ENCODE measurements around the gene RGS8. TPM values are rescaled to one million over a fixed set of nuclear protein-coding genes. Genes with fewer than 3 reads are reported as not detected.

RGS8 gene, protein sequence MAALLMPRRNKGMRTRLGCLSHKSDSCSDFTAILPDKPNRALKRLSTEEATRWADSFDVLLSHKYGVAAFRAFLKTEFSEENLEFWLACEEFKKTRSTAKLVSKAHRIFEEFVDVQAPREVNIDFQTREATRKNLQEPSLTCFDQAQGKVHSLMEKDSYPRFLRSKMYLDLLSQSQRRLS
- total RNA-seq = not detected

GRCh38 chr1:182684116-182684828 is at the start of gene RGS8:
TSS of gene RGS8 (minus strand) at chr1:182684587. CDS start at chr1:182669649, 14,938 bp downstream.
- no peaks in the 10 kb centered on the region for H3K9me3 ChIP-seq
- 80% methylated on average over 13 of the region's 19 CpGs for whole genome bisulfite sequencing
- H3K27ac ChIP-seq = no peak within 1 kb of the TSS
- no peak for DNase-seq (ENCODE audit: low spot score in 2 of 2)
- peaks cover 20% of the 10 kb centered on the region for H3K4me1 ChIP-seq
- H3K36me3 ChIP-seq = no peaks in the 10 kb centered on the region
- no peak within 1 kb of the TSS for H3K4me3 ChIP-seq
- TF ChIP-seq EP300 (IDR thresholded peaks at IDR 0.05) = no peak
- TF ChIP-seq POLR2A (IDR thresholded peaks at IDR 0.05) = no peak
- no peak for TF ChIP-seq CTCF (IDR thresholded peaks at IDR 0.05)
- no peak for TF ChIP-seq POLR2AphosphoS5 (IDR thresholded peaks at IDR 0.05)
- peaks cover 7% of the 10 kb centered on the region for H3K27me3 ChIP-seq

GRCh38 chr1:182731852-182732575 is 47.6 kb upstream of the RGS8 start:
- H3K27ac ChIP-seq = no peak overlapping the region
- H3K4me1 ChIP-seq = no peaks in the 10 kb centered on the region
- no peak for DNase-seq (ENCODE audit: low spot score in 2 of 2)
- H3K9me3 ChIP-seq = no peaks in the 10 kb centered on the region
- 80% methylated on average over 4 of the region's 4 CpGs for WGBS
- H3K27me3 ChIP-seq = no peaks in the 10 kb centered on the region
- no peaks in the 10 kb centered on the region for H3K36me3 ChIP-seq
- H3K4me3 ChIP-seq = no peak overlapping the region
- TF ChIP-seq CTCF (IDR thresholded peaks at IDR 0.05) (no peak), POLR2AphosphoS5 (IDR thresholded peaks at IDR 0.05) (no peak), POLR2A (IDR thresholded peaks at IDR 0.05) (no peak), EP300 (IDR thresholded peaks at IDR 0.05) (no peak)

DNA sequence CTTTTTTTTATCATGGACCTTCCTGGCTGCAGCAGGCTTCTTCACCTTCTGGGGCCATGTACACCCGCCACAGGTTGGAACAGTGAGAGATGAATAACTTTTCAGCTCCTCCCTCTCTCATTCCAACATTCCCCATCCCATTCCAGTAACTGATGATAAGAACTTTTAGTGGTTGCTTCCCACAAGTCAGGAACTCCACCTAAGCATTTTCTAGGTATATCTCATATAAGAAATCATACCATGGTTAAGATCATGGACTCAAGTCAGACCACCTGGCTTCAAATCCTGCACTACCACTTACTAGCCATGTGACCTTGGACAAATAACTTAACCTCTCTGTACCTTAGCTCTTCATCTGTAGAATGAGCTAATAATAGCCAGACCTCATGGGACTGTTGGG is 42.5 kb upstream of the RGS8 start:
- H3K36me3 ChIP-seq = no peaks in the 10 kb centered on the region
- H3K27ac ChIP-seq = no peak overlapping the region
- no peak overlapping the region for H3K4me3 ChIP-seq
- TF ChIP-seq POLR2A (IDR thresholded peaks at IDR 0.05) (no peak), POLR2AphosphoS5 (IDR thresholded peaks at IDR 0.05) (no peak), EP300 (IDR thresholded peaks at IDR 0.05) (no peak), CTCF (IDR thresholded peaks at IDR 0.05) (no peak)
- DNase-seq (ENCODE audit: low spot score in 2 of 2) = no peak
- H3K27me3 ChIP-seq = no peaks in the 10 kb centered on the region
- no peaks in the 10 kb centered on the region for H3K4me1 ChIP-seq
- no peaks in the 10 kb centered on the region for H3K9me3 ChIP-seq
- WGBS = 100% methylated on average over 1 of the region's 1 CpG

DNA sequence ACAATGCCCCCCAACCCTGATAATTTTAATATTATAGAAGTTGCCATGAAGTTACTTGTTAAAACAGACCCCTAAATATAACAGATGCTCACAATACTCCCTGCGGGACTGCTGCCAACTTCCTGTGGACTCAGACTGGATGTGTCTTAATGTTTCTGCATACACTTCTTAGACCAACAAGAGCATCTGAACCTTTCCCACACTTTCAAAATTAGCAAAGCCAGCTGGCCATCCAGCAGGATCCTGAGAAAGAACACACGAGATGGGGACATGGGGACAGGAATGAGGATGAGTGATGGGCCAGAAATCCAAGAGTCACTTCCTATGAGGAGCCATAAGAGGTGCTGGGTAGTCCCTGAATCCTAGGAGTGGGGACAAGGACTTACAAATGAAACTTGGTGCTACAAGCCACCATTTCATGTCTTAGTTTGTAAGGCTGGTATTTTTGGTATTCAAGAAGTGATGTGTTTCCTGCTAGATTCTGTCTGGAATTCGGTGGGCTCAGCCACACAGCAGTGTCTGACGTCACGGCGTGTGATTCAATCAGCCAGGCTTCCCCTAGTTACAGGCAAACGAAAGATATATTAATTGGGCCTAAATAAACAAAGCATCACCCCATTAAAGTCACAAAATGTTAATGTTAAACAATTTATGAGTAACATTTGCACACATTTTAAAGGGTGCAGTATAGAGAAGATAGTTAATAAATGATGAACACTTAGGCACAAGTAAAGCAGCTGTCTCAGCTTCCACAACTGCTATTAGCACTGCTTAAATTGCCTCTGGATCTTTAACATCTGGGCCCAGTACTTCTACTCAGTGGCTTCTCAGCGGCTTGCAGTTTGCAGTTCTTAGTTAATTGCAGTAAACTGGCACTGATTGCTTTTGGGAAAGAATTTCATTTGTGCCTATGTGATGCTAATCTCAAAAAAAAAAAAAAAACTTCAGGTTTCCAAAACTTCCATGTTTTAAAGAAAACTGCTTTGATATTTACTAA is 41.2 kb upstream of the RGS8 start:
- H3K9me3 ChIP-seq = no peaks in the 10 kb centered on the region
- WGBS = 81% methylated on average over 8 of the region's 8 CpGs
- no peaks in the 10 kb centered on the region for H3K4me1 ChIP-seq
- TF ChIP-seq POLR2AphosphoS5 (IDR thresholded peaks at IDR 0.05) (no peak), POLR2A (IDR thresholded peaks at IDR 0.05) (no peak), CTCF (IDR thresholded peaks at IDR 0.05) (no peak), EP300 (IDR thresholded peaks at IDR 0.05) (no peak)
- DNase-seq (ENCODE audit: low spot score in 2 of 2) = no peak
- no peak overlapping the region for H3K4me3 ChIP-seq
- no peaks in the 10 kb centered on the region for H3K27me3 ChIP-seq
- H3K27ac ChIP-seq = no peak overlapping the region
- no peaks in the 10 kb centered on the region for H3K36me3 ChIP-seq
